GM18858 (cell line): ENCODE results near the gene ANKMY1.

Source experiments
- ATAC-seq: cut with Tn5 transposase; IDR thresholded peaks from one replicate; pipeline ENCODE4 v1.9.1; 2021; ENCODE audit not compliant: unreplicated experiment

The ANKMY1 gene

DNA sequence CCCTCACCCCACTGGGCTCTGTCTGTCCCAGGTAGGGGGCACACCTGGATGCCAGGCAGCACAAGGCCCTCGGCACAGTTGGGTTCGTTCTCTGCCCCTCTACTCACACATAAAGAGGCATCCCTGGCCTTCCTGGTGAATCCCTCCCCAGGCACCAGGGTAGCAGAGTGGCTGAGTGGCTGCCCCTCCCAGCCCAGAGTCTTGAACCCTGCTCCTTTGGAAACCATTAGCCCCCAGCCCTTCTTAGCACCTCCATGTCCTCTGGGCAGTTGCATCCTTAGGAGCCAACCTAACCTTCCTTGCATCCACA is 120.3 kb downstream of the ANKMY1 start:
- ATAC-seq: no peak

DNA sequence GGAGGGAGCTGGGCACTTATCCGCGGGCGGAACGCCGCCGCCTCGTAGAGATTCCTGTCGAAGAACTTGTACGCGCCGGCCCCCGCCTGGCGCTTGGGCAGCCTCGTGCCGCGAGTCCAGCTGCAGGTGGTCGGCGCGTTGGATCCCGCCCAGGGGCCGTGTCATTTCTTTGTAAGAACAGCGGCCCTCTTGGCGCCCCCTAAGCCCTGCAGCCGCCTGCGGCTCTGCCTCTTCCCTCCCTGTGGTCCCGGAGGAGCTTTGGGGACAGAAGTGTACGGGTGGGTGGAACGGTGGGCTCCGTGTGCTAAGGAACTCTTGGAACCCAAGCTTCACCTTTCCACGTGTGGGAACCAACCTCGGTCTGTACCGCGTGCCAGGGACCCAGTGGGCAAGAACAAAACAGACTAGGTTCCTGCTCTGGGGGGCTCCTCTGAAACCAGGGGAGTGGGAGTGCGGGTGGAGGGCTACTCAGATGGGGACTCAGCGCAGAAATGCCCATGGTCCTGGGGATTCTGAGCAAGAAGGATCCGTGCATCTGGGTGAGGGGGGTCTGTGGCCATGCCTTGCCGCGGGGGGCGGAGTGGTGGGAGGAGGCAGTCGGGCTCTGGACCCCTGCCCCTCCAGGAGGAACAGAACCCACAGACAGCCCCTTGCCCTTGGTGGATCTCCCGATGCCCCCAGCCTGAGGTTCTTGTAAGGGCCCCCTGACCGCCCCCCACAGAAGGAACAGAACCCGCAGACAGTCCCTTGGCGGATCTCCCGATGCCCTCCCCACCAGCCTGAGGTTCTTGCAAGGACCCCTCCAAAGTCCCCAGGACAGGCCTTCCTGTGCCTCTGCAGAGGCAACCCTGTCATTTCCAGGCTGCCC is 120.9 kb downstream of the ANKMY1 start:
- no peak for ATAC-seq

DNA sequence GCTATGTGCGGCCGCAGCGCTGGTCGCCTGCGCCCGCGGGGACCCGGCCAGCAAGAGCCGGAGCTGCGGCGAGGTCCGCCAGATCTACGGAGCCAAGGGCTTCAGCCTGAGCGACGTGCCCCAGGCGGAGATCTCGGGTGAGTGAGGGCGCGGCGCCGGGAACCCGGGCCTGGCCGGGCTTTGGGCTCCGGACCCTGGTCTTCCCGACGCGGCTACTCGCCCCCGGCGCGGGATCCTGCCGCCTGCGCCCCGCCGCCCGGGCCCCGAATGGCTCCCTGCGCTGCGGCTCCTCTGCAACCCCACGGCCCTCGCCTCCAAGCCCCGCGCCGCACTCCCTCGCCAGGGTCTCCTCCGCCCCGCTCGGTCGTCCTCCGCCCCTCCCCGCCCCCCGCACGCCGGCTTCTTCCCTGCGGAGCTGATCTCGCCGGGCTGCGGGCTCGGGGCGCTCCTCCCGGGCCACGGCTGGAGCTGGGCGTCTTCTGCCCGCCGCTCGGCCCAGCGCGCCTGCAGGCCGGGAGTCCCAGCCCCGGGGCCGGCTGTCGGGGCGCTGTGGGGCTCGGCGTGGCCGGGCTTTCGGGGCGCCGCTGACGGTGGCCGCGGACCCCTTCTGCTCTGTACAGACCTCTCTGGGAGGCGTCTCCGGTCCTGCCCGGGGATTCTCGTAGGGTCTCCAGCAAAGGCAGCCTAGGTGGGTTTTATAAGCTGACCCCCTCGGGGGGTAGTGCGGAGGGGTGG is 121.7 kb downstream of the ANKMY1 start:
- no peak for ATAC-seq

DNA sequence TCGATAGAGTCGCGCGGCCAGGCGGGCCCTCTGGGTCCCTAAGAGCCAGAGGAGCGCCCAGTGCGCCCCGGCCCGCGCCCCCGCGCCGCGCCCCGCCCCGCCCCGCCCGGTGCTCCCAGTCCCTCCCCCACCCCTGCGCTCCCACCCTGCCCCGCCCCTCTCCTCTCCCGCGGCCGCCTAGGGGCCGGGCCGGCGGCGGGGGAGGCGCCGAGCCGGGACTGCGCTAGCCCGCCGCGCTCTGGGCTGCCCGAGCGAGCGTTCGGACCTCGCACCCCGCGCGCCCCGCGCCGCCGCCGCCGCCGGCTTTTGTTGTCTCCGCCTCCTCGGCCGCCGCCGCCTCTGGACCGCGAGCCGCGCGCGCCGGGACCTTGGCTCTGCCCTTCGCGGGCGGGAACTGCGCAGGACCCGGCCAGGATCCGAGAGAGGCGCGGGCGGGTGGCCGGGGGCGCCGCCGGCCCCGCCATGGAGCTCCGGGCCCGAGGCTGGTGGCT is 122.3 kb downstream of the ANKMY1 start, which contains the start of gene GPC1:
Gene GPC1 (plus strand): TSS at position 207 of the 491 bp plus-strand sequence. CDS start 256 bp downstream, at position 463.
- ATAC-seq: no peak

DNA sequence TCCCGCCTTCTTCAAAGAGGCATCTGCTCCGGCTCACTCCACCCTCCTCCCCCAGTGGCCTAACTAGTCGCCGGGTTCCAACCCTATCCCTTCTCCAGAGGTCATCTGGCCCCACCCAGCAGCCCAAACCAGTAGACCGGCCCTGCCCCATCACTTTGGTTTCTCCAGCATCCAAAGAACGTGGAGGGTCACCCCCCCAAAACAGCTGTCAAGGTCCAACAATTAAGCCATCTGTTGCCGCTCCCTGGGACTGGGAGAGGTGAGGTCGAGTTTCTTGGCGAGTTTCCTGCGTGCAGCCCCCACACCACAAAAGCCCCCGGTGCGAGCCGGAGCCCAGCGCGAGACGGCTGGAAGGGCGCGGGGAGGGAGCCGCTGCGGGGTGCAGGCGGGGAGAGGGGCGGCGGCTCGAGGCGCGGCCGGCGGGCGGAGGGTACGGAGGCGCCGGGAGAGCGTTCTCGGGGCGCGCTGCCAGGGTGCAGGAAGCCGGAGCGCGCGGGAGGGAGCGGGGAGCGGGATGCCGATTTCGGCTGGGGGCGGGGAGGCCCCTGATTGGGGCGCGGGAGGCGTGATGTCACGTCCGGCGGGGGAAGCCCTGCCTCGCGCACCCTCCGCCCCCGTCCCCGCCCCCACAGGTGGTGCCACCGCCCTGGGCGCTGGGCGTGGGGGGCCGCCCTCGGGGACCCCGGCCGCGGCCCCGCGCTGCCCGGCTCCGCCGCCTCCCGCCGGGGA is 122.9 kb downstream of the ANKMY1 start:
- no peak for ATAC-seq

GRCh38 chr2:240433973-240434727 is 123.6 kb downstream of the ANKMY1 start:
- no peak for ATAC-seq

DNA sequence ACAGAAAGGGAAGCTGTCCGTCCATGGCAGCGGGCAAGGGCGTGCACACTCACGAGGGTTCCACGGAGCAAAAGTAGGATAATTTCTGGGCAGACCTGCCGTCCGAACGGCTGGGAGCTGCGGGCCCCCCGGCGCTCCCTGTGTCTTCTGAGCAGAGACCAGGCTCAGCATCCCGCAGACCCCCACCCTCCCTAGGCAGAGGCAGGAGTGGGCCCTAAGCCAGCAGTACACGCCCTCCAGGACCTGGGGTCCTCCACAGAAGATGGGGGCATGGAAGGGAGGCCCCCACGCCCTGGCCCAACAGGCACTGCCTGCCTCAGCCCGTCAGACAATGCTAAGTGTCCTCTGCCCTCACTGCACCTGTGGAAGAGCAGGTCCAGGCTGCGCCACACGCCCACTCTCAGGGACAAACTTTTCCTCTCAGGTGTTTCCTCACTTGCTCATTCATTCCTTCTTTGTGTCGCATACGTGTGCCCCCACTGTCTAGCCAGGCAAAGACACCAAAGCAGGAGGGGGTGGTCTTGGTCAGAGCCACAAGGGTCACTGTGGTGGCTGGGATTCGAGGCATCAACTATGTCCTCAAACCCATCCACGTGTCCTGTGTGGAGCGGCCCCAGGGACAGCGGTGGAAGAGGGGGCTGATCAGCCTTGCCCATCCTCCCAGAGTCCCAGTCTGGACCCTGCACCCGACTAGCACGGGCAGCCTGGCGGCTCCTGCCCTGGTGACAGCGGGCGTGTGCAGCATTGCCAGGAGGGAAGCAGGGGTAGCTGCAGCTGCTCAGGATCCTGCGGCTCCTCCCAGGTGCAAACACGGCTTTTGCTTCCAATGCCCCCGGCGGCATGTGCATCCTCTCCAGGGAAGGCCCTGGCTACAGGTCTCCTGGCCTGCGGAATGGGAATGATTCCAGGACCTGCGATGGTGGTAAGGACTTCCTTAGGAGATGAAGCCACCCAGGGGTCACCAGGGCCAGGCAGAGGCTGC is 124.7 kb downstream of the ANKMY1 start:
- ATAC-seq: no peak

DNA sequence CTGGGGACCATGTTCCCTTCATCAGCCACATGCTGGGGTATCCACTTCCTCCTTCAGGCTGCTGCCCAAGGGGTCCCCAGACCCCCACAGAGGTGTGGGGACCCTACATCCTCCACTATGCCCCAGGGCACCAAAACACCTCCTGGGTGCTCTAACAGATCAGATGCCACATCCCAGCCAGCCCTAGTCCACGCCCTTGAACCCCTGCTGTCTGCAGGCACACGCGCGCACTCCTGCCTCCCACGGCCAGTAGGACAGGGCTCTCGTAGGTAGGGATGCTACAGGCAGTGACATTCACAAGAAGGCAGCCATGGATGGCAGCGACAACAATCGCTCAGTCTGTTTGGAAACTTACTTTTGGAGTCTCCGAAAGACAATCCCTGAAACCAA is 125.4 kb downstream of the ANKMY1 start:
- ATAC-seq: no peak

- no peak for ATAC-seq
Observed at GRCh38 chr2:240431661-240432424, 125.9 kb downstream of the ANKMY1 start.

DNA sequence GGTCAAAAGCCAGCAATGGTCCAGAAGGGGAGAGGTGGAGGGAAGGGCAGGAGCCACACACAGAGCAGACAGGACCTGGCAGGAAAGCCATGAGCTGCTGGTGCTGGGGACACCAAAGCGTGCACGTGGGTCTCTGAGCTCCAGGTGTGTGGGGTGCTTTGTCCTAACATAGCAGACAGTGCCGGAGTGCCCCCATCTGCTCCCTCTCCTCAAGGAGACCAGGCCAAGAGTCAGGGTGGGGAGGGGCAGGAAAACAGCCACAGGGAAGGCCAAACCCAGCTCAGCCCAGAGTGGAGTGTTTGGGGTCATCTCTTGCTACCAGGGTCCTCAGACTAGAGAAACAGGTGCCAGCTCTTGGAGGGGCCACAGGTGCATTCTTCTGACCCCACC is 126.5 kb downstream of the ANKMY1 start:
- no peak for ATAC-seq

DNA sequence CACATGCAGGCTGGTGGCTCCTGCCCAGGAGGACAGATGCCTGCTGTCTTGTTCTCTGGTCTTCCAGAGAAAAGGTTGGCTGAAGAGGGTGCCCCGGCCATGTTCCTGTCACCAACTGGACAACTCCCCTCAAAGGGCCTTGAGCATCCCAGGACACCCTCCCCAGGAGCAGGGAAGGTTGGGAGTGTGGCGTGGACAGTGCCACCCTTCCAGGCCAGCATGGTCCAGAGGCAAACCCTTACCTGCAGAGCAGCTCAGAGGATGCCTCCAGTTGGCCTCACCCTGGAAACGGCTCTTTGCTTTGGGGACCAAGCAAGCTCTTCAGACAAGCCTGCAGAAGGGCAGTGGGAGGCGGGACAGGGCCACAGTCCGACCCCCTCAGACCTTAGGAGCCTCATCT is 127.2 kb downstream of the ANKMY1 start:
- ATAC-seq: no peak

GRCh38 chr2:240429872-240430491 is 127.8 kb downstream of the ANKMY1 start:
- no peak for ATAC-seq
